K562 (cell line): Measurements from ENCODE around the gene RIT2. TPM values are rescaled to one million over a fixed set of nuclear protein-coding genes. Genes with fewer than 3 reads are reported as not detected.

Experiments
- ATAC-seq: fragments of 200-7000 bp; cut with Tn5 transposase; 3 replicates; pipeline ENCODE4 v1.9.1; 2020; ENCODE audit warnings: moderate library complexity
- BruUV-seq: library from RNA; stranded (reverse); fragments of 400-500 nt; replicated peaks from 2 replicates; lab custom pipeline; 2021; lab: Mats Ljungman, UMichigan
- CTCF ChIA-PET: fragments of 300-600 bp; formaldehyde crosslinking; extraction: SDS; loops from one replicate; lab custom pipeline; 2021; ENCODE audit warnings: low intra/inter-chr PET ratio; lab: Yijun Ruan, JAX
- POLR2A ChIA-PET: fragments of 300-600, 350-650 bp; sonication (Branson Sonifier 250); formaldehyde crosslinking; extraction: SDS; loops from one replicate; lab custom pipeline; 2021; ENCODE audit warnings: antibody characterized with exemption, inconsistent platforms; lab: Yijun Ruan, JAX
- DNase-seq, 4 experiments: peaks; one replicate each; pipeline versions ENCODE4 v3.0.0 to v3.0.0-alpha.2; 2011 to 2018; ENCODE audit warnings: low spot score in 3 of 4, mixed read lengths in 3 of 4; ENCODE audit errors: extremely low read depth in 1 of 4
- FAIRE-seq: peaks from 2 replicates; lab custom pipeline; 2011; peaks lifted over from hg19 to GRCh38; lab: Jason Lieb, UNC
- H2AFZ ChIP-seq: 2 replicates; pipeline ENCODE4 v1.6.0; 2011; ENCODE audit warnings: low read depth, low read length, control low read depth, inconsistent platforms
- H3K27ac ChIP-seq: fragments of 200-600 bp; 3 replicates; pipeline ENCODE4 v1.8.0; 2011; ENCODE audit warnings: low read depth, mild to moderate bottlenecking, control low read depth, inconsistent platforms, low read length, moderate library complexity, mixed read lengths; ENCODE audit errors: extremely low read depth
- H3K27me3 ChIP-seq, 2 experiments: fragments of 300-600 bp in 1 of 2; 2 replicates in 1 of 2; 3 replicates in 1 of 2; pipeline versions ENCODE4 v1.6.0 to v1.8.0; 2011; ENCODE audit warnings: inconsistent platforms in 2 of 2, low read length in 2 of 2, mild to moderate bottlenecking in 1 of 2, mixed read lengths in 1 of 2, moderate library complexity in 1 of 2; ENCODE audit not compliant: control insufficient read depth in 2 of 2, insufficient read depth in 2 of 2
- H3K36me3 ChIP-seq: fragments of 300-600 bp; 3 replicates; pipeline ENCODE4 v1.8.0; 2011; ENCODE audit warnings: mild to moderate bottlenecking, low read length, inconsistent platforms; ENCODE audit not compliant: control insufficient read depth, insufficient read depth
- H3K4me1 ChIP-seq, 2 experiments: fragments of 200-600 bp in 1 of 2; replicated peaks in 1 of 2; 2 replicates in 1 of 2; 3 replicates in 1 of 2; pipeline versions ENCODE4 v1.5.1 to v1.8.0; 2011; ENCODE audit warnings: inconsistent platforms in 2 of 2, low read length in 2 of 2, mild to moderate bottlenecking in 1 of 2, mixed read lengths in 1 of 2, moderate library complexity in 1 of 2; ENCODE audit not compliant: control insufficient read depth in 2 of 2, insufficient read depth in 2 of 2
- H3K4me2 ChIP-seq: 2 replicates; pipeline ENCODE4 v1.6.1; 2011; ENCODE audit warnings: low read length, control low read depth, inconsistent platforms, mixed read lengths; ENCODE audit not compliant: insufficient read depth
- H3K4me3 ChIP-seq: fragments of 200-600 bp; sonication (generic), shearing (Covaris generic); 2 replicates; pipeline ENCODE4 v1.5.1; 2016; ENCODE audit warnings: control low read depth, inconsistent platforms
- H3K79me2 ChIP-seq: fragments of 200-600 bp; 3 replicates; pipeline ENCODE4 v1.8.0; 2011; ENCODE audit warnings: low read length, inconsistent platforms; ENCODE audit not compliant: control insufficient read depth, insufficient read depth
- H3K9ac ChIP-seq, 2 experiments: 2 replicates each; pipeline versions ENCODE4 v1.6.0 to v1.6.1; 2011; ENCODE audit warnings: low read depth in 2 of 2, low read length in 2 of 2, control low read depth in 1 of 2, inconsistent platforms in 1 of 2, mild to moderate bottlenecking in 1 of 2, mixed read lengths in 1 of 2; ENCODE audit not compliant: insufficient read depth in 1 of 2
- H3K9me1 ChIP-seq: one replicate; pipeline ENCODE4 v1.6.0; 2011; ENCODE audit warnings: inconsistent platforms, mild to moderate bottlenecking, low read length, moderate library complexity; ENCODE audit not compliant: control insufficient read depth, insufficient read depth
- H3K9me3 ChIP-seq: replicated peaks from 2 replicates; pipeline ENCODE4 v1.5.1; 2011; ENCODE audit warnings: low read depth, low read length, inconsistent platforms; ENCODE audit not compliant: control insufficient read depth, insufficient read depth
- H4K20me1 ChIP-seq: replicated peaks from 2 replicates; pipeline ENCODE4 v1.6.1; 2011; ENCODE audit warnings: low read length, inconsistent platforms, mixed read lengths; ENCODE audit not compliant: control insufficient read depth, insufficient read depth
- BRD4 ChIP-seq: fragments of 200-600 bp; sonication (generic); IDR thresholded peaks from 2 replicates; pipeline ENCODE4 v1.6.1; 2017; ENCODE audit warnings: inconsistent platforms
- FOSL1 ChIP-seq: fragments of 200-800 bp; sonication (Bioruptor generic); conservative IDR thresholded peaks from 2 replicates; pipeline ENCODE4 v1.6.1; 2016; ENCODE audit warnings: missing genetic modification characterization, missing compliant biosample characterization
- MCM2 ChIP-seq: fragments of 450-650 bp; IDR thresholded peaks from 2 replicates; pipeline ENCODE4 v1.6.1; 2017; ENCODE audit warnings: low read depth, mild to moderate bottlenecking
- NCOA2 ChIP-seq, 2 experiments: fragments of 450-650 bp; IDR thresholded peaks; 2 replicates each; pipeline ENCODE4 v1.6.1; 2018; ENCODE audit warnings: mild to moderate bottlenecking in 2 of 2, moderate library complexity in 1 of 2; ENCODE audit not compliant: partially characterized antibody in 2 of 2
- RBBP5 ChIP-seq: fragments of 200-600 bp; sonication (generic); IDR thresholded peaks from 2 replicates; pipeline ENCODE4 v1.6.1; 2012; ENCODE audit warnings: borderline replicate concordance, mild to moderate bottlenecking, low read length, control low read depth, inconsistent platforms; ENCODE audit not compliant: insufficient read depth, poor library complexity, severe bottlenecking
- RBM14 ChIP-seq: fragments of 200-400 bp; formaldehyde crosslinking; IDR thresholded peaks from 2 replicates; pipeline ENCODE4 v1.6.1; 2018; ENCODE audit warnings: low read depth, mild to moderate bottlenecking, low read length, moderate library complexity, borderline replicate concordance; ENCODE audit not compliant: insufficient read depth
- TEAD1 ChIP-seq, 2 experiments: fragments of 450-650 bp in 1 of 2; sonication (generic) in 1 of 2; formaldehyde crosslinking; IDR thresholded peaks; 2 replicates each; pipeline versions ENCODE4 v1.4.0 to v1.8.0; 2020 to 2022; ENCODE audit warnings: mild to moderate bottlenecking in 2 of 2, missing genetic modification reagents in 1 of 2
- TSC22D4 ChIP-seq: fragments of 450-650 bp; IDR thresholded peaks from 2 replicates; pipeline ENCODE4 v1.6.1; 2016; ENCODE audit warnings: missing genetic modification characterization, missing biosample characterization, control low read depth
- ZFPM2 ChIP-seq: fragments of 250-450 bp; sonication (Bioruptor Pico); IDR thresholded peaks from 2 replicates; pipeline ENCODE4 v1.5.1; 2022; ENCODE audit warnings: mild to moderate bottlenecking
- ZFX ChIP-seq: sonication (generic); formaldehyde crosslinking; IDR thresholded peaks from 2 replicates; pipeline ENCODE4 v1.8.0; 2022; ENCODE audit warnings: mild to moderate bottlenecking, missing genetic modification reagents, moderate library complexity
- WGBS: fragments of 100-300 bp; shearing (Covaris generic); methylation state at CpG from one replicate; pipeline ENCODE4 v1.1.6; 2016; ENCODE audit warnings: low coverage, mixed read lengths; ENCODE audit not compliant: insufficient coverage; ENCODE audit errors: missing lambda C conversion rate; 5-methylcytosine and 5-hydroxymethylcytosine counted together
- in situ Hi-C: fragments of 300-500 bp; cut with MboI; formaldehyde crosslinking; loops from 4 replicates; pipeline ENCODE4 v1.15.0; 2018; ENCODE audit warnings: inconsistent platforms, mixed read lengths
- intact Hi-C: fragments of 100-400 bp; cut with micrococcal nuclease; formaldehyde crosslinking; loops from 2 replicates; pipeline ENCODE4 v1.14.2; 2022
- polyA plus RNA-seq, 8 experiments: library from polyadenylated mRNA; depleted of rRNA in 4 of 8; stranded (reverse) in 5 of 8; unstranded in 3 of 8; fragments of >200 nt; fragmentation: Nextera tagmentation in 2 of 8; fragmentation: Illumina TruSeq in 1 of 8; extraction: Ambion mirVana in 2 of 8; extraction: Trizol in 1 of 8; gene quantifications; 2 replicates each; pipeline versions ENCODE4 v1.2.1 to v1.2.3, GENCODE V29; 2011 to 2014; ENCODE audit warnings: inconsistent platforms in 1 of 8, missing spikeins in 1 of 8
- total RNA-seq, 7 experiments: library from RNA; depleted of rRNA in 6 of 7; stranded (reverse); fragments of >200 nt in 6 of 7; fragmentation: Illumina TruSeq in 2 of 7; extraction: Trizol in 2 of 7; gene quantifications; 2 replicates each; pipeline versions ENCODE4 v1.2.1 to v1.2.3, GENCODE V29; 2011 to 2021; ENCODE audit warnings: low replicate concordance in 1 of 7

Gene RIT2
- total and polyA plus RNA-seq, 9 of the 15 experiments (the other 6 are each of a cell fraction or from before 2014, with no cell fraction given): not detected

GRCh38 chr18:42956287-42956686 is 159.2 kb downstream of the RIT2 start:
- intact Hi-C loops: no loop called here
- DNase-seq (no peak), FAIRE-seq (no peak)
- H3K4me3 ChIP-seq: no peak overlapping the region
- TF ChIP-seq MCM2 (no peak), ZFX (no peak), TSC22D4 (no peak), RBM14 (no peak), TEAD1 (CRISPR knock-in tag; IDR thresholded peaks at IDR 0.05) (no peak), ZFPM2 (CRISPR knock-in tag) (no peak), NCOA2 (IDR thresholded peaks at IDR 0.05; ENCODE audit: partially characterized antibody in 2 of 2) (no peak), BRD4 (no peak), FOSL1 (tag) (no peak), RBBP5 (no peak)
- TF ChIP-seq, all 486 proteins: peak for 0
- H3K79me2 ChIP-seq: no peaks in the 10 kb centered on the region
- H3K27me3 ChIP-seq: no peaks in the 10 kb centered on the region
- ATAC-seq: no peak
- POLR2A ChIA-PET: no interaction called here
- WGBS: 0% methylated on average over 3 of the region's 3 CpGs
- H2AFZ ChIP-seq: no peak overlapping the region
- CTCF ChIA-PET: no interaction called here
- no peak overlapping the region for H3K4me2 ChIP-seq
- no peaks in the 10 kb centered on the region for H4K20me1 ChIP-seq
- no peaks in the 10 kb centered on the region for H3K4me1 ChIP-seq
- in situ Hi-C loops: no loop called here
- H3K9me1 ChIP-seq: no peaks in the 10 kb centered on the region
- no peaks in the 10 kb centered on the region for H3K9me3 ChIP-seq
- no TSS peak for BruUV-seq
- H3K9ac ChIP-seq: no peak overlapping the region
- no peak overlapping the region for H3K27ac ChIP-seq
- no peaks in the 10 kb centered on the region for H3K36me3 ChIP-seq
